Neural cell (in vitro differentiated cells): ENCODE results near the gene APOBEC3A. TPM values are rescaled to one million over a fixed set of nuclear protein-coding genes. Genes with fewer than 3 reads are reported as not detected.

Source experiments
- H2AFZ ChIP-seq: fragments of 200-600, 300-800 bp; sonication (generic), shearing (Covaris generic); 2 replicates; pipeline ENCODE4 v1.6.0; 2014; ENCODE audit warnings: low read depth, mild to moderate bottlenecking, antibody characterized with exemption, low read length, moderate library complexity
- H3F3A ChIP-seq: fragments of 200-600 bp; shearing (Covaris generic); 2 replicates; pipeline ENCODE4 v1.6.1; 2016; ENCODE audit warnings: mild to moderate bottlenecking, moderate library complexity, mixed read lengths, antibody characterized with exemption, low read length; ENCODE audit not compliant: insufficient read depth, poor library complexity, severe bottlenecking
- H3K27ac ChIP-seq: fragments of 200-600, 300-800 bp; sonication (generic), shearing (Covaris generic); 2 replicates; pipeline ENCODE4 v1.5.1; 2014; ENCODE audit warnings: mild to moderate bottlenecking, low read length, moderate library complexity
- H3K27me3 ChIP-seq: fragments of 300-800, 200-600 bp; sonication (generic), shearing (Covaris generic); 2 replicates; pipeline ENCODE4 v1.6.0; 2014; ENCODE audit warnings: mild to moderate bottlenecking, low read depth, low read length, moderate library complexity; ENCODE audit not compliant: insufficient read depth
- H3K36me3 ChIP-seq: fragments of 300-800, 200-600 bp; sonication (generic), shearing (Covaris generic); 2 replicates; pipeline ENCODE4 v1.5.1; 2014; ENCODE audit warnings: mild to moderate bottlenecking, antibody characterized with exemption, low read length, moderate library complexity; ENCODE audit not compliant: insufficient read depth
- H3K4me2 ChIP-seq: fragments of 300-800, 200-600 bp; sonication (generic), shearing (Covaris generic); 2 replicates; pipeline ENCODE4 v1.6.0; 2014; ENCODE audit warnings: mild to moderate bottlenecking, low read length
- H3K4me3 ChIP-seq: fragments of 300-800, 200-600 bp; sonication (generic), shearing (Covaris generic); 2 replicates; pipeline ENCODE4 v1.5.1; 2014; ENCODE audit warnings: mild to moderate bottlenecking, low read length, moderate library complexity
- H3K79me2 ChIP-seq: fragments of 200-600 bp; shearing (Covaris generic); replicated peaks from 2 replicates; pipeline ENCODE4 v1.6.0; 2014; ENCODE audit warnings: mild to moderate bottlenecking, low read length, moderate library complexity; ENCODE audit not compliant: insufficient read depth
- H3K9ac ChIP-seq: fragments of 300-800, 200-600 bp; sonication (generic), shearing (Covaris generic); 2 replicates; pipeline ENCODE4 v1.6.1; 2016; ENCODE audit warnings: mild to moderate bottlenecking, low read length, mixed read lengths
- H3K9me2 ChIP-seq: fragments of 200-600 bp; shearing (Covaris generic); 2 replicates; pipeline ENCODE4 v1.6.1; 2016; ENCODE audit warnings: mild to moderate bottlenecking, low read length, mixed read lengths; ENCODE audit not compliant: insufficient read depth
- H3K9me3 ChIP-seq: fragments of 200-600, 300-800 bp; sonication (generic), shearing (Covaris generic); 2 replicates; pipeline ENCODE4 v1.6.1; 2016; ENCODE audit warnings: mild to moderate bottlenecking, mixed run types, low read length, moderate library complexity, mixed read lengths
- H4K20me1 ChIP-seq: fragments of 200-600 bp; shearing (Covaris generic); 2 replicates; pipeline ENCODE4 v1.6.1; 2016; ENCODE audit warnings: mild to moderate bottlenecking, mixed run types; ENCODE audit not compliant: insufficient read depth
- CTCF ChIP-seq: fragments of 450-650 bp; IDR thresholded peaks from 2 replicates; pipeline ENCODE4 v1.5.1; 2014; ENCODE audit warnings: antibody characterized with exemption, mild to moderate bottlenecking, moderate library complexity; ENCODE audit not compliant: poor library complexity, severe bottlenecking
- EP300 ChIP-seq: fragments of 450-650 bp; conservative IDR thresholded peaks from 2 replicates; pipeline ENCODE4 v1.6.1; 2014; ENCODE audit warnings: antibody characterized with exemption, mild to moderate bottlenecking, moderate library complexity; ENCODE audit not compliant: poor library complexity, severe bottlenecking
- EZH2 ChIP-seq: fragments of 200-600, 300-800 bp; shearing (Covaris generic), sonication (generic); IDR thresholded peaks from 2 replicates; pipeline ENCODE4 v1.6.1; 2014; ENCODE audit warnings: antibody characterized with exemption, low read length, borderline replicate concordance, mild to moderate bottlenecking; ENCODE audit not compliant: insufficient read depth, poor library complexity, severe bottlenecking
- MXI1 ChIP-seq: fragments of 450-650 bp; conservative IDR thresholded peaks from 2 replicates; pipeline ENCODE4 v1.6.1; 2014; ENCODE audit warnings: antibody characterized with exemption, mild to moderate bottlenecking; ENCODE audit not compliant: poor library complexity, severe bottlenecking
- POLR2AphosphoS5 ChIP-seq: IDR thresholded peaks from 2 replicates; pipeline ENCODE4 v1.6.1; 2012
- RAD21 ChIP-seq: fragments of 450-650 bp; conservative IDR thresholded peaks from 2 replicates; pipeline ENCODE4 v1.6.1; 2014; ENCODE audit warnings: antibody characterized with exemption, mild to moderate bottlenecking, moderate library complexity
- SMC3 ChIP-seq: fragments of 450-650 bp; conservative IDR thresholded peaks from 2 replicates; pipeline ENCODE4 v1.6.1; 2014; ENCODE audit warnings: antibody characterized with exemption, mild to moderate bottlenecking, moderate library complexity; ENCODE audit not compliant: poor library complexity
- TAF1 ChIP-seq: IDR thresholded peaks from 2 replicates; pipeline ENCODE4 v1.6.1; 2012; ENCODE audit warnings: low read depth
- polyA minus RNA-seq: library from RNA; depleted of rRNA, polyadenylated mRNA; stranded (reverse); fragments of >200 nt; gene quantifications from 2 replicates; pipeline ENCODE4 v1.2.3, GENCODE V29; 2014
- polyA plus RNA-seq: library from polyadenylated mRNA; depleted of rRNA; stranded (reverse); fragments of >200 nt; gene quantifications from 2 replicates; pipeline ENCODE4 v1.2.3, GENCODE V29; 2014
- TF ChIP-seq, protein P1 (sequence below): IDR thresholded peaks from 2 replicates; pipeline ENCODE4 v1.6.1; 2012; ENCODE audit warnings: borderline replicate concordance

The APOBEC3A gene
- polyA plus RNA-seq (not detected in 2 replicates), polyA minus RNA-seq (not detected in 2 replicates)

- Histone ChIP-seq H3K27me3 (no peaks in the 10 kb centered on the region), H3K9me2 (no peaks in the 10 kb centered on the region), H3K9ac (no peak within 1 kb of the TSS), H3K79me2 (no peaks in the 10 kb centered on the region), H3K36me3 (no peaks in the 10 kb centered on the region), H4K20me1 (no peaks in the 10 kb centered on the region), H3K9me3 (no peaks in the 10 kb centered on the region), H3K4me3 (no peak within 1 kb of the TSS), H3K4me2 (no peak within 1 kb of the TSS), H3K27ac (no peak within 1 kb of the TSS), H2AFZ (no peak within 1 kb of the TSS), H3F3A (no peaks in the 10 kb centered on the region)
- TF ChIP-seq POLR2AphosphoS5 (no peak), EP300 (no peak), TAF1 (no peak), EZH2 (no peak), SMC3 (no peak), MXI1 (no peak), CTCF (no peak), RAD21 (no peak)
- TF ChIP-seq, protein P1, sequence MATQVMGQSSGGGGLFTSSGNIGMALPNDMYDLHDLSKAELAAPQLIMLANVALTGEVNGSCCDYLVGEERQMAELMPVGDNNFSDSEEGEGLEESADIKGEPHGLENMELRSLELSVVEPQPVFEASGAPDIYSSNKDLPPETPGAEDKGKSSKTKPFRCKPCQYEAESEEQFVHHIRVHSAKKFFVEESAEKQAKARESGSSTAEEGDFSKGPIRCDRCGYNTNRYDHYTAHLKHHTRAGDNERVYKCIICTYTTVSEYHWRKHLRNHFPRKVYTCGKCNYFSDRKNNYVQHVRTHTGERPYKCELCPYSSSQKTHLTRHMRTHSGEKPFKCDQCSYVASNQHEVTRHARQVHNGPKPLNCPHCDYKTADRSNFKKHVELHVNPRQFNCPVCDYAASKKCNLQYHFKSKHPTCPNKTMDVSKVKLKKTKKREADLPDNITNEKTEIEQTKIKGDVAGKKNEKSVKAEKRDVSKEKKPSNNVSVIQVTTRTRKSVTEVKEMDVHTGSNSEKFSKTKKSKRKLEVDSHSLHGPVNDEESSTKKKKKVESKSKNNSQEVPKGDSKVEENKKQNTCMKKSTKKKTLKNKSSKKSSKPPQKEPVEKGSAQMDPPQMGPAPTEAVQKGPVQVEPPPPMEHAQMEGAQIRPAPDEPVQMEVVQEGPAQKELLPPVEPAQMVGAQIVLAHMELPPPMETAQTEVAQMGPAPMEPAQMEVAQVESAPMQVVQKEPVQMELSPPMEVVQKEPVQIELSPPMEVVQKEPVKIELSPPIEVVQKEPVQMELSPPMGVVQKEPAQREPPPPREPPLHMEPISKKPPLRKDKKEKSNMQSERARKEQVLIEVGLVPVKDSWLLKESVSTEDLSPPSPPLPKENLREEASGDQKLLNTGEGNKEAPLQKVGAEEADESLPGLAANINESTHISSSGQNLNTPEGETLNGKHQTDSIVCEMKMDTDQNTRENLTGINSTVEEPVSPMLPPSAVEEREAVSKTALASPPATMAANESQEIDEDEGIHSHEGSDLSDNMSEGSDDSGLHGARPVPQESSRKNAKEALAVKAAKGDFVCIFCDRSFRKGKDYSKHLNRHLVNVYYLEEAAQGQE = no peak
Observed at GRCh38 chr22:38957046-38957770, at the start of gene APOBEC3A. TSS of gene APOBEC3A (plus strand) at chr22:38957609. CDS start at chr22:38957692, 83 bp downstream.

DNA sequence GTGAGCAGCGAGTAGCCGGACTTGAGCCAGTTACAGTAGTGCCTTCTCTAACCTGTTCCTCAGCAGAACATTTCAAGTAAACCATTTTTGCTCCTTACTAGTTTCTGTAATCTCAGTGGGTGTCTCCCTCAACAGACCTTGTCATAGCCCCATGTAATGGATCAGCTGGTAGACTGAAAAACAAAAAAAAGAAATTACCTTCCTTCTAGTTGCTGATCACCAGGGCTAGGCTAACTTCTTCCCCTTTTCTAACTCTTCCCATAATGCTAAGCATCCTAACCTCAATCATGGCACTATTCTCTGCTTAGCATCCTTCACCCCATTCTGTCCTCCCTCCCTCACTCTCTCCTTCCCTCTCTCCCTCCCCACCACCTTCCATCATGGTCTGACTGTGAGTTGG, 49.6 kb upstream of the APOBEC3A start:
- Histone ChIP-seq H3K79me2 (no peaks in the 10 kb centered on the region), H3K4me2 (no peak overlapping the region), H3K9me3 (no peaks in the 10 kb centered on the region), H3F3A (no peaks in the 10 kb centered on the region), H3K4me3 (no peak overlapping the region), H3K9me2 (no peaks in the 10 kb centered on the region), H2AFZ (no peak overlapping the region), H3K36me3 (no peaks in the 10 kb centered on the region), H4K20me1 (no peaks in the 10 kb centered on the region), H3K27ac (no peak overlapping the region), H3K27me3 (peaks cover 4% of the 10 kb centered on the region), H3K9ac (no peak overlapping the region)
- TF ChIP-seq SMC3 (no peak), EP300 (no peak), TAF1 (no peak), POLR2AphosphoS5 (no peak), RAD21 (no peak), CTCF (no peak), EZH2 (no peak), MXI1 (no peak)
- TF ChIP-seq, protein P1 = no peak
